H1 (cell line): ENCODE measurements around the gene COG7. TPM values are rescaled to one million over a fixed set of nuclear protein-coding genes. Genes with fewer than 3 reads are reported as not detected.

Experiments used
- CHD1 ChIP-seq: IDR thresholded peaks from 2 replicates; pipeline ENCODE4 v1.6.1; 2012; ENCODE audit warnings: low read depth, low read length, improper control_type of control experiment
- CREB1 ChIP-seq: IDR thresholded peaks from 2 replicates; pipeline ENCODE4 v1.6.1; 2012; ENCODE audit warnings: inconsistent platforms
- SP2 ChIP-seq: IDR thresholded peaks from 2 replicates; pipeline ENCODE4 v1.6.1; 2012; ENCODE audit warnings: mild to moderate bottlenecking, low read length, inconsistent platforms
- TCF12 ChIP-seq: IDR thresholded peaks from 2 replicates; pipeline ENCODE4 v1.6.1; 2011; ENCODE audit warnings: low read depth, mild to moderate bottlenecking, low read length
- polyA plus RNA-seq, 7 experiments: library from polyadenylated mRNA; depleted of rRNA in 3 of 7; stranded (reverse) in 5 of 7; unstranded in 2 of 7; fragments of >200 nt in 5 of 7; fragments of 200-250 nt in 2 of 7; gene quantifications; 1 replicate in 5 of 7; 2 replicates in 1 of 7; 4 replicates in 1 of 7; pipeline versions ENCODE4 v1.2.1 to v1.2.3, GENCODE V29; 2011 to 2013; ENCODE audit warnings: missing spikeins in 2 of 7, mixed read lengths in 2 of 7
- total RNA-seq: library from RNA; stranded (reverse); fragmentation: NEBNext Ultra II Directional; extraction: Animal tissue kit (Norgen Biotek cat#: 25700); gene quantifications from 2 replicates; pipeline ENCODE4 v1.2.1, GENCODE V29; 2021

The COG7 gene
- total and polyA plus RNA-seq, 2 of the 8 experiments (the other 6 are each of a cell fraction or from before 2014, with no cell fraction given) = 17.2 to 40.4 TPM

DNA sequence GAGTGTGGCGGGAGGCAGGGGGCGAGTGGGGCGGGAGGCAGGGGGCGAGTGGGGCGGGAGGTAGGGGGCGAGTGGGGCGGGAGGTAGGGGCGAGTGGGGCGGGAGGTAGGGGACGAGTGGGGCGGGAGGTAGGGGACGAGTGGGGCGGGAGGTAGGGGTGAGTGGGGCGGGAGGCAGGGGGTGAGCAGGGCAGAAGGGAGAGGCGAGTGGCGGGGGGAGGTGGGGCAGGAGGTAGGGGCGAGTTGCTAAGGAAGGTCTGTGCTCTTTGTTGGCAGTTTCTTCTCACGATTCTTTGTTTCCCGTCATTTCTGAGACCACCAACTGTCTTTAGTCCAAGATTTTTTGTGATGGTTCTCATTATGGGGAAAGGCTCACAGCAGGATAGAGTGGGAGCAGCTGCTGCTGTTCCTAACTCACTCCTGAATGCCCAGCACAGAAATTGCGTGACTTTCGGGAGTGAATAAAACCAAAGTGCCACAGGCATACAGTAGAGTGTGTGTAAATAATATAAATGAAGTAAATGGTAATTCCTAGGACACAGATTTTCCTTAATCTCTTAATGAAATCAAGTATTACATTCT is 44.7 kb downstream of the COG7 start (continued):
- TF ChIP-seq CREB1 (no peak), TCF12 (no peak), CHD1 (no peak), SP2 (no peak)
